ENCODE measurements around the gene TCEAL4.
A peak's percentile ranks its signal among the peaks of the same experiment; 100 is the strongest.
"Not testable (repeated sequence)": the region's sequence is repeated elsewhere in the genome, so short reads cannot be mapped to it uniquely, and the experiment has no call there.

Gene TCEAL4

DNA sequence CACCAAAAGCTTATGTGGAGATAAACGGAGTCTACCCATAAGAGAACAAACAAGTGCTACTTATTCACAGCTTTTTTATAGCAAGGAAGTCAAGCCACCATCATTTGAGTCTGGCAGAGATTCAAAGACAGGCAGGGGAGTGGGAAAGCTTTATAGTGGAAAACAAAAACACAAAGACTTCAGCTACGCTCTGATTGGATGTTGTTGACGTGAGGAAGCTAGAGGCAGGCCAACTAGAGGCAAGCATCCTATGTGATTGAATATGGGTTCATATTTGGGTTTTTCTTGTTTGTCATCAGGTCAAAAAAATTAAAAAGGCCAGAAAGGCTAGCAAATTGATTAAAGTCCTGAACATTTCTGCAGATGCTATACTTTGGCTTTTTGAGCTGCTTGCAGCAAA lies 719 bp upstream of the TCEAL4 start:
- no peak overlapping the region; the same call in 1 of the 2 replicates for H3K4me2 ChIP-seq (ENCODE audit: low read length)
- no peaks in the 10 kb centered on the region for H3K9me2 ChIP-seq (replicated peaks; ENCODE audit: control insufficient read depth, low read length)
- no peak overlapping the region; the same call in 1 of the 2 replicates for H3K4me3 ChIP-seq (ENCODE audit: low read length)
- TF ChIP-seq EZH2phosphoT487 (IDR thresholded peaks at IDR 0.05; ENCODE audit: borderline replicate concordance, low read length) (no peak), CTCF (IDR thresholded peaks at IDR 0.05; ENCODE audit: low read depth, low read length, poor library complexity, severe bottlenecking) (no peak)
- no peaks in the 10 kb centered on the region for H3F3A ChIP-seq (ENCODE audit: control insufficient read depth, insufficient read depth)
- 0 out of 2 replicates have a peak, but pooled peaks cover 2% of the 10 kb centered on the region for H3K27me3 ChIP-seq (ENCODE audit: control insufficient read depth, low read length)
- H3K27ac ChIP-seq (ENCODE audit: low read depth, low read length), result no peak overlapping the region
- no peaks in the 10 kb centered on the region for H4K20me1 ChIP-seq (ENCODE audit: control insufficient read depth, insufficient read depth, low read depth, low read length)
- H3K9me3 ChIP-seq (ENCODE audit: control insufficient read depth, insufficient read depth, low read length), result no peaks in the 10 kb centered on the region
- no peaks in the 10 kb centered on the region for H3K36me3 ChIP-seq (ENCODE audit: control insufficient read depth, low read length)
- H3K4me1 ChIP-seq (ENCODE audit: control insufficient read depth, low read length), result no peaks in the 10 kb centered on the region
- no peaks in the 10 kb centered on the region for H3K79me2 ChIP-seq (ENCODE audit: control insufficient read depth, low read length)

DNA sequence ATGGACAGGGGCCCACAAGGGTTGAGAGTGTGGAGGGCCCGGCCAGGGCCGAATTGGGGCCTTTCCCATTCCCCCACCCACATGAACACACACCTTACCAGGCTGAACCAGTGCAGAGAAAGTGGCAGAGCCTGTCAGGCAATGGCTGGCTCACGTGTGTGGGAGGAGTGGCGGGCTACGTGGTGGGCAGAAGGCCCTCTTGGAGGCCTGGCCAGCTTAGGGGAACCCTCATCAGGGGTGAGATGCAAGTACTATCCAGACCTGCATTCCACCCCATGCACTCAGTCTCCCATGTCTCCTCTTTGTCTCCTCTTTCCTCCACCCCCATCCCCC lies 965 bp downstream of the TCEAL4 start:
- Histone ChIP-seq H3K4me3 (ENCODE audit: low read length) (peak overlapping the region; percentile 78), H3F3A (ENCODE audit: control insufficient read depth, insufficient read depth) (no peaks in the 10 kb centered on the region), H3K27ac (ENCODE audit: low read depth, low read length) (no peak overlapping the region), H3K79me2 (ENCODE audit: control insufficient read depth, low read length) (no peaks in the 10 kb centered on the region), H3K36me3 (ENCODE audit: control insufficient read depth, low read length) (no peaks in the 10 kb centered on the region), H3K27me3 (ENCODE audit: control insufficient read depth, low read length) (no peaks in the 10 kb centered on the region), H3K4me2 (ENCODE audit: low read length) (peak overlapping the region; percentile 61), H3K9me2 (replicated peaks; ENCODE audit: control insufficient read depth, low read length) (no peaks in the 10 kb centered on the region), H4K20me1 (ENCODE audit: control insufficient read depth, insufficient read depth, low read depth, low read length) (no peaks in the 10 kb centered on the region), H3K9me3 (ENCODE audit: control insufficient read depth, insufficient read depth, low read length) (no peaks in the 10 kb centered on the region), H3K4me1 (ENCODE audit: control insufficient read depth, low read length) (no peaks in the 10 kb centered on the region)
- TF ChIP-seq EZH2phosphoT487 (IDR thresholded peaks at IDR 0.05; ENCODE audit: borderline replicate concordance, low read length) (no peak), CTCF (IDR thresholded peaks at IDR 0.05; ENCODE audit: low read depth, low read length, poor library complexity, severe bottlenecking) (no peak)

GRCh38 chrX:103586659-103587058 lies 1.3 kb downstream of the TCEAL4 start:
- H3K4me1 ChIP-seq (ENCODE audit: control insufficient read depth, low read length), result no peaks in the 10 kb centered on the region
- H4K20me1 ChIP-seq (ENCODE audit: control insufficient read depth, insufficient read depth, low read depth, low read length), result no peaks in the 10 kb centered on the region
- no peaks in the 10 kb centered on the region for H3F3A ChIP-seq (ENCODE audit: control insufficient read depth, insufficient read depth)
- no peaks in the 10 kb centered on the region for H3K27me3 ChIP-seq (ENCODE audit: control insufficient read depth, low read length)
- no peak for TF ChIP-seq CTCF (IDR thresholded peaks at IDR 0.05; ENCODE audit: low read depth, low read length, poor library complexity, severe bottlenecking)
- no peak for TF ChIP-seq EZH2phosphoT487 (IDR thresholded peaks at IDR 0.05; ENCODE audit: borderline replicate concordance, low read length)
- no peaks in the 10 kb centered on the region for H3K79me2 ChIP-seq (ENCODE audit: control insufficient read depth, low read length)
- H3K4me3 ChIP-seq (ENCODE audit: low read length), result no peak overlapping the region
- no peak overlapping the region; the same call in 1 of the 2 replicates for H3K4me2 ChIP-seq (ENCODE audit: low read length)
- no peaks in the 10 kb centered on the region for H3K9me3 ChIP-seq (ENCODE audit: control insufficient read depth, insufficient read depth, low read length)
- no peak overlapping the region for H3K27ac ChIP-seq (ENCODE audit: low read depth, low read length)
- H3K36me3 ChIP-seq (ENCODE audit: control insufficient read depth, low read length), result no peaks in the 10 kb centered on the region
- no peaks in the 10 kb centered on the region for H3K9me2 ChIP-seq (replicated peaks; ENCODE audit: control insufficient read depth, low read length)

DNA sequence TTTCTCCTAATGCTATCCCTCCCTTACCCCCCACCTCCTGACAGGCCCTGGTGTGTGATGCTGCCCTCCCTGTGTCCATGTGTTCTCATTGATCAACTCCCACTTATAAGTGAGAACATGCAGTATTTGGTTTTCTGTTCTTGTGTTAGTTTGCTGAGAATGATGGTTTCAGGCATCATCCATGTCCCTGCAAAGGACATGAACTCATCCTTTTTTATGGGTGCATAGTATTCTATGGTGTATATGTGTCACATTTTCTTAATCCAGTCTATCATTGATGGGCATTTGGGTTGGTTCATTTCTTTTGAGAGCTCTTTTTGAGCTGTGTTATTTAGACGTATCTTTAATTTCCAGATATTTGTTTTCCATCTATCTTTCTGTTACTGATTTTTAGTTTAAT lies 7.0 kb downstream of the TCEAL4 start:
- not testable (repeated sequence) for H4K20me1 ChIP-seq (ENCODE audit: control insufficient read depth, insufficient read depth, low read depth, low read length); H3K79me2 ChIP-seq (ENCODE audit: control insufficient read depth, low read length); H3K27ac ChIP-seq (ENCODE audit: low read depth, low read length); H3F3A ChIP-seq (ENCODE audit: control insufficient read depth, insufficient read depth); H3K9me2 ChIP-seq (replicated peaks; ENCODE audit: control insufficient read depth, low read length); H3K27me3 ChIP-seq (ENCODE audit: control insufficient read depth, low read length); H3K9me3 ChIP-seq (ENCODE audit: control insufficient read depth, insufficient read depth, low read length); H3K4me1 ChIP-seq (ENCODE audit: control insufficient read depth, low read length); H3K4me2 ChIP-seq (ENCODE audit: low read length); H3K36me3 ChIP-seq (ENCODE audit: control insufficient read depth, low read length); H3K4me3 ChIP-seq (ENCODE audit: low read length)

DNA sequence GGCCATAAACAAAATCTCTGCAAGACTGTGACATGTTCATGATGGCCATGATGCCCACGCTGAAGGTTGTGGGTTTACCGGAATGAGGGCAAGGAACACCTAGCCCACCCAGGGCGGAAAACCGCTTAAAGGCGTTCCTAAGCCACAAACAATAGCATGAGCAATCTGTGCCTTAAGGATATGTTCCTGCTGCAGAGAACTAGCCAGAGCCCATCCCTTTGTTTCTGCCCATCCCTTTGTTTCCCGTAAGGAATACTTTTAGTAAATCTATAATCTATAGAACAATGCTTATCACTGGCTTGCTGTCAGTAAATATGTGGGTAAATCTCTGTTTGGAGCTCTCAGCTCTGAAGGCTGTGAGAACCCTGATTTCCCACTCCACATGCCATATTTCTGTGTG lies 9.9 kb downstream of the TCEAL4 start:
- not testable (repeated sequence) for H3K27me3 ChIP-seq (ENCODE audit: control insufficient read depth, low read length); H4K20me1 ChIP-seq (ENCODE audit: control insufficient read depth, insufficient read depth, low read depth, low read length); H3K4me3 ChIP-seq (ENCODE audit: low read length); H3K9me3 ChIP-seq (ENCODE audit: control insufficient read depth, insufficient read depth, low read length); H3K79me2 ChIP-seq (ENCODE audit: control insufficient read depth, low read length); H3K36me3 ChIP-seq (ENCODE audit: control insufficient read depth, low read length); H3K4me2 ChIP-seq (ENCODE audit: low read length); H3K9me2 ChIP-seq (replicated peaks; ENCODE audit: control insufficient read depth, low read length); H3K4me1 ChIP-seq (ENCODE audit: control insufficient read depth, low read length); H3K27ac ChIP-seq (ENCODE audit: low read depth, low read length); H3F3A ChIP-seq (ENCODE audit: control insufficient read depth, insufficient read depth)
